Liver (tissue), 3 donors: Measurements from ENCODE around the gene KIF12.

Experiments used
- ATF3 ChIP-seq: IDR thresholded peaks from 2 replicates; pipeline ENCODE4 v1.6.1; 2016; ENCODE audit warnings: antibody characterized with exemption
- CTCF ChIP-seq: fragments of 150-350 bp; IDR thresholded peaks from 2 replicates; pipeline ENCODE4 v1.5.1; 2017; ENCODE audit warnings: improper control_type of control experiment, low read depth, low read length; ENCODE audit not compliant: missing input control
- JUND ChIP-seq, 2 donors: IDR thresholded peaks; 2 replicates each; pipeline ENCODE4 v1.6.1; 2016; ENCODE audit warnings: antibody characterized with exemption in 2 of 2
- RAD21 ChIP-seq, 2 donors: IDR thresholded peaks; 2 replicates each; pipeline ENCODE4 v1.6.1; 2016; ENCODE audit warnings: antibody characterized with exemption in 2 of 2, mild to moderate bottlenecking in 2 of 2
- REST ChIP-seq: IDR thresholded peaks from 2 replicates; pipeline ENCODE4 v1.6.1; 2016; ENCODE audit warnings: antibody characterized with exemption, mild to moderate bottlenecking
- donor health status: healthy.
- donor health status: healthy.

- TF ChIP-seq ATF3 (no peak), CTCF (no peak), REST (no peak), RAD21 (IDR thresholded peaks at IDR 0.05) (no peak), JUND (IDR thresholded peaks at IDR 0.05) (no peak)
These were observed 25.8 kb upstream of the KIF12 start for GRCh38 chr9:114124666-114125475.
